DOHH2 (cell line): ENCODE data around the gene CUZD1.
"Not testable (repeated sequence)": the region's sequence is repeated elsewhere in the genome, so short reads cannot be mapped to it uniquely, and the experiment has no call there.

ENCODE experiments used
- H3F3A ChIP-seq: fragments of 200-600 bp; sonication (generic), shearing (Covaris generic); 2 replicates; pipeline ENCODE4 v1.6.0; 2016; ENCODE audit warnings: antibody characterized with exemption, mild to moderate bottlenecking; ENCODE audit not compliant: control insufficient read depth, insufficient read depth
- H3K27ac ChIP-seq: fragments of 200-600 bp; sonication (generic); 2 replicates; pipeline ENCODE4 v1.5.1; 2014; ENCODE audit warnings: low read depth, mild to moderate bottlenecking, low read length, moderate library complexity
- H3K27me3 ChIP-seq: fragments of 200-600 bp; sonication (generic); 2 replicates; pipeline ENCODE4 v1.6.1; 2014; ENCODE audit warnings: mild to moderate bottlenecking, low read length, mixed read lengths; ENCODE audit not compliant: control insufficient read depth
- H3K36me3 ChIP-seq: fragments of 200-600 bp; sonication (generic); 2 replicates; pipeline ENCODE4 v1.6.1; 2014; ENCODE audit warnings: mild to moderate bottlenecking, low read length, moderate library complexity, mixed read lengths; ENCODE audit not compliant: control insufficient read depth
- H3K4me1 ChIP-seq: fragments of 200-600 bp; sonication (generic); 2 replicates; pipeline ENCODE4 v1.6.1; 2014; ENCODE audit warnings: mild to moderate bottlenecking, low read length, mixed read lengths; ENCODE audit not compliant: control insufficient read depth
- H3K4me2 ChIP-seq: fragments of 200-600 bp; sonication (generic); 2 replicates; pipeline ENCODE4 v1.6.0; 2014; ENCODE audit warnings: mild to moderate bottlenecking, low read length, moderate library complexity
- H3K4me3 ChIP-seq: fragments of 200-600 bp; sonication (generic); 2 replicates; pipeline ENCODE4 v1.5.1; 2014; ENCODE audit warnings: mild to moderate bottlenecking, low read length, mixed read lengths
- H3K79me2 ChIP-seq: fragments of 200-600 bp; sonication (generic); 2 replicates; pipeline ENCODE4 v1.6.1; 2014; ENCODE audit warnings: mild to moderate bottlenecking, low read length, mixed read lengths; ENCODE audit not compliant: control insufficient read depth
- H3K9me2 ChIP-seq: fragments of 200-600 bp; sonication (generic); replicated peaks from 2 replicates; pipeline ENCODE4 v1.6.1; 2014; ENCODE audit warnings: mild to moderate bottlenecking, low read length, mixed read lengths; ENCODE audit not compliant: control insufficient read depth
- H3K9me3 ChIP-seq: fragments of 200-600 bp; sonication (generic); 2 replicates; pipeline ENCODE4 v1.6.1; 2014; ENCODE audit warnings: antibody characterized with exemption, low read length, mixed read lengths; ENCODE audit not compliant: control insufficient read depth, insufficient read depth
- H4K20me1 ChIP-seq: fragments of 200-600 bp; sonication (generic); 2 replicates; pipeline ENCODE4 v1.6.0; 2014; ENCODE audit warnings: low read depth, mild to moderate bottlenecking, antibody characterized with exemption, low read length, moderate library complexity; ENCODE audit not compliant: control insufficient read depth, insufficient read depth
- EZH2phosphoT487 ChIP-seq: fragments of 200-600 bp; sonication (generic); IDR thresholded peaks from 2 replicates; pipeline ENCODE4 v1.6.1; 2017; ENCODE audit warnings: borderline replicate concordance, mild to moderate bottlenecking, antibody characterized with exemption, low read length, moderate library complexity, mixed read lengths
- TF ChIP-seq, protein P1 (sequence below): fragments of 200-600 bp; sonication (generic); IDR thresholded peaks from one replicate; pipeline ENCODE4 v1.5.1; 2014; ENCODE audit warnings: antibody characterized with exemption, mild to moderate bottlenecking, low read depth, low read length; ENCODE audit not compliant: poor library complexity, severe bottlenecking

CUZD1 gene

DNA sequence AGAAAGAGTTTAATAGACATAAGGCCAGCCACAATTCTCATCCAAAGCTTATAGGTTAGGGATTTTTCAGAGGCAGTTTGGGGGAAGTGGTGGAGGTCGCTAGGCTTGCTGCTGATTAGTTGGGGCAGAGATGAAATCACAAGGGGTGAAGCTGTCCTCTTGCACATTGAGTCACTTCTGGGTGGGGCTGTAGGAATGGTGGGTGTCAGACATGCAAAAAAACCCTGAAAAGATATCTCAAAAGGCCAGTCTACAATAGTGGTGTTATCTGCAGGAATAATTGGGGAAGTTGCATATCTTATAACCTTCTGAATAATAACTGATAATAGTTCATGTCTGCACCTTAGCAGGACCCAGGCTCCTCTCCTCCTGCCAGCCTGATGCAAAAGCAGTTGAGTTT lies 31.6 kb upstream of the CUZD1 start:
- no peak overlapping the region for H3K4me3 ChIP-seq
- H3K4me2 ChIP-seq: no peak overlapping the region
- no peak overlapping the region for H3K27ac ChIP-seq

DNA sequence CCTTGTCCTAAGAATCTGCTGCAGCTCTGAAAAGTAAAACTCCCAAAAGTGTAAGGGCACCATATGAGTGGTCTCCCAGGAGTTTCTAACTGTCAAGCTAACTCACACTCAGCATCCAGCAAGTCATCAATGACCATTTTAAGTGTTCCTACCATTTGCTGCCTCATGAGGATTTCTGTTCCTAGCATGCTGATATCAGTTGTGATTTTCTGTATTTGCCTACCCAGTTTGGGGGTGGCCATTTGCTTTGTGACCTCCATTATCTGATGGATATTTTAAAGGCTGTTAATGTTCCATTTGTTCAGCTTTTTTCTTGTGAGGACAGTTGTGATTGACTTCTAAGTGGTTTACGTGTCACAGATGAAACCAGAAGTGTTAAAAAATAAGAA lies 30.8 kb upstream of the CUZD1 start:
- peaks cover 12% of the 10 kb centered on the region for H3K36me3 ChIP-seq
- no peak overlapping the region for H3K27ac ChIP-seq
- no peak overlapping the region for H3K4me2 ChIP-seq
- TF ChIP-seq, protein P1, sequence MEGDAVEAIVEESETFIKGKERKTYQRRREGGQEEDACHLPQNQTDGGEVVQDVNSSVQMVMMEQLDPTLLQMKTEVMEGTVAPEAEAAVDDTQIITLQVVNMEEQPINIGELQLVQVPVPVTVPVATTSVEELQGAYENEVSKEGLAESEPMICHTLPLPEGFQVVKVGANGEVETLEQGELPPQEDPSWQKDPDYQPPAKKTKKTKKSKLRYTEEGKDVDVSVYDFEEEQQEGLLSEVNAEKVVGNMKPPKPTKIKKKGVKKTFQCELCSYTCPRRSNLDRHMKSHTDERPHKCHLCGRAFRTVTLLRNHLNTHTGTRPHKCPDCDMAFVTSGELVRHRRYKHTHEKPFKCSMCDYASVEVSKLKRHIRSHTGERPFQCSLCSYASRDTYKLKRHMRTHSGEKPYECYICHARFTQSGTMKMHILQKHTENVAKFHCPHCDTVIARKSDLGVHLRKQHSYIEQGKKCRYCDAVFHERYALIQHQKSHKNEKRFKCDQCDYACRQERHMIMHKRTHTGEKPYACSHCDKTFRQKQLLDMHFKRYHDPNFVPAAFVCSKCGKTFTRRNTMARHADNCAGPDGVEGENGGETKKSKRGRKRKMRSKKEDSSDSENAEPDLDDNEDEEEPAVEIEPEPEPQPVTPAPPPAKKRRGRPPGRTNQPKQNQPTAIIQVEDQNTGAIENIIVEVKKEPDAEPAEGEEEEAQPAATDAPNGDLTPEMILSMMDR: no peak
- TF ChIP-seq EZH2phosphoT487: no peak
- peaks cover 69% of the 10 kb centered on the region for H3K79me2 ChIP-seq
- H4K20me1 ChIP-seq: no peaks in the 10 kb centered on the region
- no peaks in the 10 kb centered on the region for H3F3A ChIP-seq
- no peak overlapping the region for H3K4me3 ChIP-seq
- no peaks in the 10 kb centered on the region for H3K9me2 ChIP-seq
- H3K4me1 ChIP-seq: peaks cover 22% of the 10 kb centered on the region
- no peaks in the 10 kb centered on the region for H3K27me3 ChIP-seq
- H3K9me3 ChIP-seq: no peaks in the 10 kb centered on the region

More for the DNA sequence above, 31.6 kb upstream of the CUZD1 start:
- H3K9me2 ChIP-seq: no peaks in the 10 kb centered on the region
- H3K36me3 ChIP-seq: peaks cover 16% of the 10 kb centered on the region
- H3K4me1 ChIP-seq: peaks cover 22% of the 10 kb centered on the region
- no peaks in the 10 kb centered on the region for H3K27me3 ChIP-seq
- H3K79me2 ChIP-seq: peaks cover 69% of the 10 kb centered on the region
- no peaks in the 10 kb centered on the region for H3K9me3 ChIP-seq
- TF ChIP-seq, protein P1: no peak
- no peak for TF ChIP-seq EZH2phosphoT487
- H4K20me1 ChIP-seq: no peaks in the 10 kb centered on the region
- no peaks in the 10 kb centered on the region for H3F3A ChIP-seq

DNA sequence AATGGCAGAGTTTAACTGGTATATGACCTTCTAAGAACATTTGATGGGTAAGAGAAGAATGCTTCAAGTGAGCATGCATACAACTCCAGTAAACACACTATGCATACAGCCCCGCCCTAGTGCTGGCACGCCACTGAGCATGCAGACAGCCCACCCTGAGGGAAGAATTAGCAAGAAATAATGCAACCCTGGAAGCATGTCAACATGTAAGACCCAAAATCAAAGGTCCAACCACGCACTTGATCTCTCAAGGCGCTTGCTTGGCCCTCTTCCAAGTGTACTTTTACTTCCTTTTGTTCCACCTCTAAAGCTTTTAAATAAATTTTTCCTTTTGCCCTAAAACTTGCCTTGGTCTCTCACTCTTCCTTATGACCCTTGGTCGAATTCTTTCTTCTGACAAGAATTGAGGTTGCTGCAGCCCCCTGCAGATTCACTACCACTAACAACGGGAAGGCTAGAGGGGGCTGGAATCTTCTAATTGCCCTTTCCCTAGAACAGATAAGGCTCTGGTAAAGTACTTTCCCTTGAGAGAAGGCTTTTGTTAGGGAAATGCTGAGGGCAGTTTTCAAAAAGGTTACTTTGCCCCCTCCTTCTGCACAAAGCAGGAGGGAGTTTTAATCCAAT lies 30.3 kb upstream of the CUZD1 start:
- H3F3A ChIP-seq: no peaks in the 10 kb centered on the region
- no peaks in the 10 kb centered on the region for H4K20me1 ChIP-seq
- H3K9me3 ChIP-seq: no peaks in the 10 kb centered on the region
- H3K4me3 ChIP-seq: no peak overlapping the region
- no peak overlapping the region for H3K27ac ChIP-seq
- no peak overlapping the region for H3K4me2 ChIP-seq
- peaks cover 69% of the 10 kb centered on the region for H3K79me2 ChIP-seq
- TF ChIP-seq, protein P1: no peak
- TF ChIP-seq EZH2phosphoT487: no peak
- no peaks in the 10 kb centered on the region for H3K27me3 ChIP-seq
- peaks cover 22% of the 10 kb centered on the region for H3K4me1 ChIP-seq
- H3K36me3 ChIP-seq: peaks cover 9% of the 10 kb centered on the region
- no peaks in the 10 kb centered on the region for H3K9me2 ChIP-seq

- H3K27me3 ChIP-seq, H3F3A ChIP-seq, H3K4me1 ChIP-seq, H4K20me1 ChIP-seq, H3K4me3 ChIP-seq, H3K9me2 ChIP-seq, H3K27ac ChIP-seq, H3K4me2 ChIP-seq, H3K9me3 ChIP-seq, H3K36me3 ChIP-seq: not testable (repeated sequence)
- H3K79me2 ChIP-seq: peaks cover 44% of the 10 kb centered on the region
Measured at GRCh38 chr10:122871947-122872346, 26.3 kb upstream of the CUZD1 start.

DNA sequence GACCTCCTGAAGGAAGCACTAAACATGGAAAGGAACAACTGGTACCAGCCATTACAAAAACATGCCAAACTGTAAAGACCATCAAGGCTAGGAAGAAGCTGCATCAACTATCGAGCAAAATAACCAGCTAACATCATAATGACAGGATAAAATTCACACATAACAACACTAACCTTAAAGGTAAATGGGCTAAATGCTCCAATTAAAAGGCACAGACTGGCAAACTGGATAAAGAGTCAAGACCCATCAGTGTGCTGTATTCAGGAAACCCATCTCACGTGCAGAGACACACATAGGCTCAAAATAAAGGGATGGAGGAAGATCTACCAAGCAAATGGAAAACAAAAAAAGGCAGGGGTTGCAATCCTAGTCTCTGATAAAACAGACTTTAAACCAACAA lies 23.1 kb upstream of the CUZD1 start:
- H3K36me3 ChIP-seq, H3K4me2 ChIP-seq, H3K27me3 ChIP-seq, H3K9me3 ChIP-seq, H3K4me3 ChIP-seq, H3K9me2 ChIP-seq, H3K4me1 ChIP-seq, H3F3A ChIP-seq, H3K27ac ChIP-seq, H4K20me1 ChIP-seq: not testable (repeated sequence)
- peaks cover 40% of the 10 kb centered on the region for H3K79me2 ChIP-seq

GRCh38 chr10:122866757-122867482 lies 21.3 kb upstream of the CUZD1 start:
- not testable (repeated sequence) for H3K27me3 ChIP-seq, H3K27ac ChIP-seq, H3K4me3 ChIP-seq, H3K36me3 ChIP-seq, H3K4me2 ChIP-seq, H3K9me2 ChIP-seq, H4K20me1 ChIP-seq, H3K4me1 ChIP-seq, H3K9me3 ChIP-seq, H3F3A ChIP-seq
- H3K79me2 ChIP-seq: peaks cover 45% of the 10 kb centered on the region
